Pulmonary artery endothelial cell (primary cell): ENCODE results near the gene PMPCA. TPM values are rescaled to one million over a fixed set of nuclear protein-coding genes. Genes with fewer than 3 reads are reported as not detected.

Source experiments
- DNase-seq: peaks from one replicate; pipeline ENCODE4 v3.0.0-alpha.2; 2011; ENCODE audit warnings: low read depth, low spot score
- total RNA-seq: library from RNA; depleted of rRNA; stranded (reverse); fragments of >200 nt; gene quantifications from 2 replicates; pipeline ENCODE4 v1.2.3, GENCODE V29; 2014

Gene PMPCA
- 63.0 and 65.5 TPM in 2 replicates for total RNA-seq

GRCh38 chr9:136410500-136411287 lies at the start of gene PMPCA, which contains the start of gene ENTR1:
PMPCA (plus strand) TSS chr9:136410658; CDS start chr9:136410669, 11 bp downstream.
ENTR1 (minus strand) TSS chr9:136410614; CDS start chr9:136410397, 217 bp downstream.
- DNase-seq, result peak; percentile 57

- DNase-seq, result no peak
These were observed 49.3 kb upstream of the PMPCA start for GRCh38 chr9:136361047-136361753.

- DNase-seq, result no peak
These were observed 48.6 kb upstream of the PMPCA start for GRCh38 chr9:136361754-136362449.

GRCh38 chr9:136362450-136362784 lies 48.0 kb upstream of the PMPCA start:
- DNase-seq, result no peak

GRCh38 chr9:136363106-136363948 lies 47.1 kb upstream of the PMPCA start, which contains the start of gene DNLZ:
DNLZ (minus strand) TSS chr9:136363744; CDS start chr9:136363714, 30 bp downstream.
- DNase-seq, result peak; percentile 81

- no peak for DNase-seq
These were observed 46.3 kb upstream of the PMPCA start for GRCh38 chr9:136363949-136364748.

GRCh38 chr9:136364942-136365774 lies 45.3 kb upstream of the PMPCA start:
- DNase-seq, result no peak

GRCh38 chr9:136365775-136366222 lies 44.7 kb upstream of the PMPCA start:
- DNase-seq, result no peak

GRCh38 chr9:136366826-136367225 lies 43.6 kb upstream of the PMPCA start:
- no peak for DNase-seq

GRCh38 chr9:136367296-136368145 lies 42.9 kb upstream of the PMPCA start:
- no peak for DNase-seq

- DNase-seq, result no peak
These were observed 42.3 kb upstream of the PMPCA start for GRCh38 chr9:136368190-136368589.

GRCh38 chr9:136370037-136370436 lies 40.4 kb upstream of the PMPCA start:
- no peak for DNase-seq

- no peak for DNase-seq
These were observed 39.5 kb upstream of the PMPCA start for GRCh38 chr9:136370687-136371532.

- DNase-seq, result no peak
These were observed 39.0 kb upstream of the PMPCA start for GRCh38 chr9:136371533-136371880.

GRCh38 chr9:136372006-136372405 lies 38.5 kb upstream of the PMPCA start:
- no peak for DNase-seq

GRCh38 chr9:136372561-136373299 lies 37.7 kb upstream of the PMPCA start:
- no peak for DNase-seq
